Thoracic aorta (tissue), 2 donors: ENCODE data around the gene CGB7. TPM values are rescaled to one million over a fixed set of nuclear protein-coding genes. Genes with fewer than 3 reads are reported as not detected.

Experiments
- ATAC-seq: fragments of 150-250 bp; one replicate; pipeline ENCODE4 v1.8.0; 2017; ENCODE audit warnings: low read depth; ENCODE audit not compliant: insufficient number of reproducible peaks, low FRiP score
- DNase-seq: peaks from one replicate; pipeline ENCODE4 v3.0.0-alpha.2; 2020; ENCODE audit warnings: low spot score
- H3K27ac ChIP-seq, 2 donors: fragments of 200-600 bp; sonication (generic); 1 replicate in 1 of 2; 2 replicates in 1 of 2; pipeline ENCODE4 v1.5.1; 2016; ENCODE audit warnings: mild to moderate bottlenecking in 2 of 2, moderate library complexity in 2 of 2
- H3K27me3 ChIP-seq: fragments of 200-600 bp; sonication (generic); replicated peaks from 2 replicates; pipeline ENCODE4 v1.6.0; 2016; ENCODE audit warnings: mild to moderate bottlenecking; ENCODE audit not compliant: insufficient read depth
- H3K36me3 ChIP-seq: fragments of 200-600 bp; sonication (generic); one replicate; pipeline ENCODE4 v1.5.1; 2016
- H3K4me1 ChIP-seq, 2 donors: fragments of 200-600 bp; sonication (generic); 1 replicate in 1 of 2; 2 replicates in 1 of 2; pipeline versions ENCODE4 v1.5.1 to v1.6.0; 2016; ENCODE audit warnings: low read depth in 2 of 2, mild to moderate bottlenecking in 1 of 2; ENCODE audit not compliant: control insufficient read depth in 1 of 2
- H3K4me3 ChIP-seq: fragments of 200-600 bp; sonication (generic); 2 replicates; pipeline ENCODE4 v1.5.1; 2016; ENCODE audit warnings: mild to moderate bottlenecking
- H3K9me3 ChIP-seq: fragments of 200-600 bp; sonication (generic); 2 replicates; pipeline ENCODE4 v1.5.1; 2016
- CTCF ChIP-seq: fragments of 200-600 bp; sonication (generic); IDR thresholded peaks from one replicate; pipeline ENCODE4 v1.5.1; 2019; ENCODE audit warnings: antibody characterized with exemption
- total RNA-seq, 2 donors: library from RNA; depleted of rRNA; stranded (reverse); fragments of >200 nt; gene quantifications; one replicate each; pipeline versions ENCODE4 v1.1.0 to v1.2.3, GENCODE V29; 2016

CGB7 gene
- total RNA-seq, 2 donors from 2014 or later = not detected

- Histone ChIP-seq H3K4me3 (no peak overlapping the region), H3K36me3 (peaks cover 29% of the 10 kb centered on the region), H3K4me1 (peaks cover 11 to 20% of the 10 kb centered on the region in 2 donors), H3K27me3 (no peaks in the 10 kb centered on the region), H3K27ac (no peak overlapping the region), H3K9me3 (no peaks in the 10 kb centered on the region)
- DNase-seq (no peak), ATAC-seq (no peak)
- no peak for TF ChIP-seq CTCF
Observed at GRCh38 chr19:49014123-49014869, 43.3 kb downstream of the CGB7 start.

GRCh38 chr19:49011194-49011593 lies 46.4 kb downstream of the CGB7 start:
- H3K27me3 ChIP-seq = no peaks in the 10 kb centered on the region
- H3K4me1 ChIP-seq = no peaks in the 10 kb centered on the region
- H3K4me3 ChIP-seq = no peak overlapping the region
- TF ChIP-seq CTCF = no peak
- DNase-seq (no peak), ATAC-seq (no peak)
- no peak overlapping the region for H3K27ac ChIP-seq
- no peaks in the 10 kb centered on the region for H3K9me3 ChIP-seq
- peaks cover 41% of the 10 kb centered on the region for H3K36me3 ChIP-seq

GRCh38 chr19:49010453-49010852 lies 47.1 kb downstream of the CGB7 start:
- Histone ChIP-seq H3K9me3 (no peaks in the 10 kb centered on the region), H3K27me3 (no peaks in the 10 kb centered on the region), H3K36me3 (peaks cover 47% of the 10 kb centered on the region), H3K4me1 (no peaks in the 10 kb centered on the region), H3K4me3 (no peak overlapping the region), H3K27ac (no peak overlapping the region)
- DNase-seq (no peak), ATAC-seq (no peak)
- TF ChIP-seq CTCF = no peak

GRCh38 chr19:49009828-49010227 lies 47.7 kb downstream of the CGB7 start:
- Histone ChIP-seq H3K4me1 (no peaks in the 10 kb centered on the region), H3K27ac (no peak overlapping the region), H3K27me3 (no peaks in the 10 kb centered on the region), H3K36me3 (peaks cover 48% of the 10 kb centered on the region), H3K4me3 (no peak overlapping the region), H3K9me3 (no peaks in the 10 kb centered on the region)
- no peak for TF ChIP-seq CTCF
- no peak for DNase-seq
- ATAC-seq = no peak

GRCh38 chr19:49006905-49007304 lies 50.6 kb downstream of the CGB7 start:
- DNase-seq = no peak
- no peak for ATAC-seq
- Histone ChIP-seq H3K36me3 (peaks cover 54% of the 10 kb centered on the region), H3K27me3 (no peaks in the 10 kb centered on the region), H3K27ac (no peak overlapping the region), H3K4me1 (no peaks in the 10 kb centered on the region), H3K9me3 (no peaks in the 10 kb centered on the region), H3K4me3 (no peak overlapping the region)
- no peak for TF ChIP-seq CTCF
